GM12878 (cell line): Measurements from ENCODE around the gene HK1. TPM values are rescaled to one million over a fixed set of nuclear protein-coding genes. Genes with fewer than 3 reads are reported as not detected.

Experiments
- ATAC-seq: fragments of 200-7000 bp; cut with Tn5 transposase; 3 replicates; pipeline ENCODE4 v1.9.1; 2020; ENCODE audit warnings: mild to moderate bottlenecking, moderate library complexity
- BruUV-seq: library from RNA; stranded (reverse); fragments of 400-500 nt; replicated peaks from 2 replicates; lab custom pipeline; 2021; lab: Mats Ljungman, UMichigan
- CTCF ChIA-PET: fragments of 300-600 bp; sonication (Branson Sonifier 250); formaldehyde crosslinking; extraction: SDS; loops from one replicate; lab custom pipeline; 2021; ENCODE audit warnings: inconsistent platforms; lab: Yijun Ruan, JAX
- POLR2A ChIA-PET: fragments of 350-600 bp; formaldehyde crosslinking; extraction: SDS; loops from one replicate; lab custom pipeline; 2021; ENCODE audit warnings: inconsistent platforms; lab: Charles Lee
- RAD21 ChIA-PET: fragments of 300-600 bp; sonication (Branson Sonifier 250); formaldehyde crosslinking; loops from one replicate; lab custom pipeline; 2023; ENCODE audit warnings: antibody characterized with exemption; ENCODE audit not compliant: unreplicated experiment; lab: Charles Lee
- SMC1A ChIA-PET: fragments of 300-600 bp; sonication (Branson Sonifier 250); formaldehyde crosslinking; loops from one replicate; lab custom pipeline; 2023; ENCODE audit not compliant: unreplicated experiment, uncharacterized antibody; lab: Charles Lee
- DNase-seq: peaks from one replicate; pipeline ENCODE4 v3.0.0-alpha.2; 2011; ENCODE audit warnings: low read depth, low spot score
- FAIRE-seq: peaks from 3 replicates; lab custom pipeline; 2011; peaks lifted over from hg19 to GRCh38; lab: Jason Lieb, UNC
- H2AFZ ChIP-seq: 2 replicates; pipeline ENCODE4 v1.6.0; 2011; ENCODE audit warnings: low read depth, low read length, control low read depth; ENCODE audit not compliant: control insufficient read depth
- H3K27ac ChIP-seq: 2 replicates; pipeline ENCODE4 v1.5.1; 2011; ENCODE audit warnings: control low read depth; ENCODE audit not compliant: control insufficient read depth, insufficient read depth
- H3K27me3 ChIP-seq, 2 experiments: replicated peaks in 1 of 2; 2 replicates each; pipeline versions ENCODE4 v1.6.0 to v1.6.1; 2011; ENCODE audit warnings: low read length in 1 of 2; ENCODE audit not compliant: control insufficient read depth in 2 of 2, insufficient read depth in 2 of 2
- H3K36me3 ChIP-seq, 2 experiments: 2 replicates each; pipeline ENCODE4 v1.5.1; 2011; ENCODE audit warnings: low read length in 1 of 2; ENCODE audit not compliant: control insufficient read depth in 2 of 2, insufficient read depth in 2 of 2
- H3K4me1 ChIP-seq: 2 replicates; pipeline ENCODE4 v1.6.1; 2011; ENCODE audit warnings: mild to moderate bottlenecking, low read length, moderate library complexity, mixed read lengths; ENCODE audit not compliant: control insufficient read depth, insufficient read depth
- H3K4me2 ChIP-seq: 2 replicates; pipeline ENCODE4 v1.6.0; 2011; ENCODE audit warnings: control low read depth; ENCODE audit not compliant: control insufficient read depth, insufficient read depth
- H3K4me3 ChIP-seq: fragments of 200-600 bp; sonication (generic); 2 replicates; pipeline ENCODE4 v1.5.1; 2016
- H3K79me2 ChIP-seq: 2 replicates; pipeline ENCODE4 v1.6.0; 2011; ENCODE audit warnings: low read length; ENCODE audit not compliant: control insufficient read depth, insufficient read depth
- H3K9ac ChIP-seq: 2 replicates; pipeline ENCODE4 v1.8.0; 2011; ENCODE audit warnings: low read length, control low read depth, mixed read lengths; ENCODE audit not compliant: control insufficient read depth, insufficient read depth
- H3K9me3 ChIP-seq: replicated peaks from 3 replicates; pipeline ENCODE4 v1.5.1; 2011; ENCODE audit warnings: mild to moderate bottlenecking, low read length; ENCODE audit not compliant: control insufficient read depth, insufficient read depth
- H4K20me1 ChIP-seq: 2 replicates; pipeline ENCODE4 v1.6.0; 2011; ENCODE audit not compliant: control insufficient read depth, insufficient read depth
- CEBPZ ChIP-seq: fragments of 150-350 bp; IDR thresholded peaks from 2 replicates; pipeline ENCODE4 v1.6.1; 2016; ENCODE audit warnings: low read depth, low read length
- TAF1 ChIP-seq: IDR thresholded peaks from 2 replicates; pipeline ENCODE4 v1.6.1; 2011; ENCODE audit warnings: mild to moderate bottlenecking, low read depth, low read length, borderline replicate concordance
- USF2 ChIP-seq: IDR thresholded peaks from 2 replicates; pipeline ENCODE4 v1.6.1; 2011; ENCODE audit warnings: low read depth, low read length, improper control_type of control experiment, borderline replicate concordance
- YBX1 ChIP-seq: fragments of 450-650 bp; IDR thresholded peaks from 2 replicates; pipeline ENCODE4 v1.6.1; 2016; ENCODE audit warnings: antibody characterized with exemption
- ZBTB40 ChIP-seq: fragments of 450-650 bp; IDR thresholded peaks from 2 replicates; pipeline ENCODE4 v1.6.1; 2016; ENCODE audit warnings: mild to moderate bottlenecking, moderate library complexity, borderline replicate concordance
- WGBS: methylation state at CpG from one replicate; pipeline ENCODE4 v1.1.6; 2016; ENCODE audit warnings: low lambda C conversion rate; ENCODE audit not compliant: insufficient replicate concordance, insufficient coverage; ENCODE audit errors: missing lambda C conversion rate; 5-methylcytosine and 5-hydroxymethylcytosine counted together
- in situ Hi-C: fragments of 300-500 bp; cut with MboI; formaldehyde crosslinking; loops from 9 replicates; pipeline ENCODE4 v1.14.3; 2018; ENCODE audit warnings: mixed read lengths
- intact Hi-C: fragments of 100-400 bp; cut with micrococcal nuclease; formaldehyde crosslinking; loops from one replicate; pipeline ENCODE4 v1.14.2; 2022; ENCODE audit not compliant: unreplicated experiment
- polyA plus RNA-seq, 11 experiments: library from polyadenylated mRNA; depleted of rRNA in 4 of 11; unstranded in 6 of 11; stranded (reverse) in 5 of 11; fragments of >200 nt; fragmentation: Nextera tagmentation in 4 of 11; fragmentation: Illumina TruSeq in 1 of 11; extraction: Ambion mirVana in 4 of 11; extraction: Trizol in 1 of 11; gene quantifications; 1 replicate in 1 of 11; 2 replicates in 10 of 11; pipeline versions ENCODE4 v1.2.1 to v1.2.3, GENCODE V29; 2011 to 2016; ENCODE audit warnings: inconsistent platforms in 2 of 11, missing spikeins in 2 of 11, low read depth in 1 of 11
- total RNA-seq, 4 experiments: library from RNA; depleted of rRNA in 3 of 4; stranded (reverse); fragments of >200 nt in 3 of 4; fragmentation: Illumina TruSeq in 1 of 4; extraction: Trizol in 1 of 4; gene quantifications; 2 replicates each; pipeline versions ENCODE4 v1.2.1 to v1.2.3, GENCODE V29; 2013 to 2021

The HK1 gene
- total and polyA plus RNA-seq, 10 of the 15 experiments (the other 5 are each of a cell fraction or from before 2014, with no cell fraction given): 3.4 to 77.3 (median 46.6) TPM

DNA sequence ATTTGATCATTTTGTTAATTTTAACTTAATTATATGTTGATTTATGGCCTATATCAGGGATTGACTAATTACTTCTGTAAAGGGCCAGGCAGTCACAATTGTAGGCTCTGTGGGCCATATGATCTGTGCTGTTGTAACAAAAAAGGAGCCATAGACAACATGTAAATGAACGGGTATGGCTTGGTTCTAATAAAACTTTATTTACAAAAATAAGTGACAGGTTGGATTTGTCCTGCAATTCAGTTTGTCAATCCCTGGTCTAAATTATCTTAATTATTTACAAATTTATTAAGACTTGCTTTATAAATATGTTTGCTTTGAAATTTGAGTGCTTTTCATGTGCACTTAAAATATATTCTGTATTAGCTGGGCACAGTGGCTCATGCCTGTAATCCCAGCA, 2.9 kb upstream of the HK1 start:
- Histone ChIP-seq H3K4me3 (no peak overlapping the region), H3K27me3 (no peaks in the 10 kb centered on the region), H3K4me1 (peaks cover 8% of the 10 kb centered on the region), H4K20me1 (no peaks in the 10 kb centered on the region), H3K9ac (no peak overlapping the region), H3K9me3 (no peaks in the 10 kb centered on the region), H3K4me2 (no peak overlapping the region), H3K79me2 (no peaks in the 10 kb centered on the region), H3K27ac (no peak overlapping the region), H2AFZ (no peak overlapping the region), H3K36me3 (no peaks in the 10 kb centered on the region)
- intact Hi-C loops (no loop called here), in situ Hi-C loops (no loop called here)
- ChIA-PET SMC1A (interaction anchor here (0.7 kb wide), 1 partner anchor 56 kb away, joined by 3 read pairs; no protein-coding TSS in a partner anchor), CTCF (interaction anchor here (1.4 kb wide), 1 partner anchor 117 kb away, joined by 3 read pairs; no protein-coding TSS in a partner anchor), RAD21 (no interaction called here), POLR2A (no interaction called here)
- FAIRE-seq (no peak), DNase-seq (no peak), ATAC-seq (no peak)
- 8% methylated on average over 1 of the region's 1 CpG for WGBS
- BruUV-seq: no TSS peak
- TF ChIP-seq TAF1: no peak
- no peak for TF ChIP-seq CEBPZ
- no peak for TF ChIP-seq YBX1
- no peak for TF ChIP-seq USF2
- peak; percentile 57; the same call in 1 of the 2 replicates for TF ChIP-seq ZBTB40
- TF ChIP-seq, all 136 proteins: peak for 1
